Mucosa of descending colon (tissue), 3 donors: ENCODE results near the gene GJC1. TPM values are rescaled to one million over a fixed set of nuclear protein-coding genes. Genes with fewer than 3 reads are reported as not detected.

Experiments used
- ATAC-seq: fragments of 200-7000 bp; cut with Tn5 transposase; one replicate; pipeline ENCODE4 v1.9.1; 2020; ENCODE audit warnings: mild to moderate bottlenecking, moderate library complexity
- DNase-seq, 3 donors: peaks; one replicate each; pipeline ENCODE4 v3.0.0-alpha.2; 2020
- H3K36me3 ChIP-seq: fragments of 200-600 bp; one replicate; pipeline ENCODE4 v1.8.0; 2021; ENCODE audit warnings: low read depth, mild to moderate bottlenecking
- H3K4me1 ChIP-seq: fragments of 200-600 bp; one replicate; pipeline ENCODE4 v1.8.0; 2021; ENCODE audit warnings: low read depth, mild to moderate bottlenecking
- H3K4me3 ChIP-seq: fragments of 200-600 bp; one replicate; pipeline ENCODE4 v1.8.0; 2021; ENCODE audit warnings: mild to moderate bottlenecking
- H3K9me3 ChIP-seq: fragments of 200-600 bp; one replicate; pipeline ENCODE4 v1.8.0; 2021; ENCODE audit warnings: mild to moderate bottlenecking
- intact Hi-C, 2 donors: fragments of 100-400 bp; cut with DNase I in 1 of 2; cut with micrococcal nuclease in 1 of 2; formaldehyde crosslinking; loops; one replicate each; pipeline versions ENCODE4 v1.11.0 to v1.11.1; 2022; cut with DNase I, micrococcal nuclease
- total RNA-seq, 3 donors: library from RNA; stranded (reverse); fragmentation: NEBNext Ultra II Directional in 2 of 3; extraction: Animal tissue kit (Norgen Biotek cat#: 25700) in 2 of 3; gene quantifications; one replicate each; pipeline versions ENCODE4 v1.2.1 to v1.2.4, GENCODE V29; 2021 to 2023
- TF ChIP-seq, protein P1 (sequence below): fragments of 200-600 bp; IDR thresholded peaks from one replicate; pipeline ENCODE4 v1.8.0; 2022; ENCODE audit warnings: antibody characterized with exemption, mild to moderate bottlenecking
- donor health status: DM: no; HTN: no; CAD: no; lungs with moderate emphysema.
- donor health status: DM: no; HTN: no; CAD: no.
- donor health status: DM: no; HTN: yes; CAD: no.

Gene GJC1
- total RNA-seq, 3 donors from 2014 or later: 2.2 to 140 (median 5.7) TPM

DNA sequence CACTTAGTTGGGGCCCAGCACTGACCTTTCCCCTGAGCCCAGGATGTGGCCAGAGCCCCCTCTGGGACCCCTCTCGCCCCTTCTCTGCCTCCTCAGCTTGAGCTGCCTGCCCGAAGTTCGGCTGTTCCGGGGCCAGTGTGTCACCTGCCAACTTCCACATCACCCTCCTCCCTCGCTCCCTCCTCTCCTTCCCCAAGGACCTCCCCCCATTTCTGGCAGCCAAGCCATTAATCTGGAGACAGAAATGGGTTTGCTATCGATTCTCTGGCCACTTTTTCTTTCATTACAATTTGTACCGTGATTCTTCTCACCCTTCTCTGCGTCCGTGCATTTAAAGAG, 80.1 kb downstream of the GJC1 start:
- no peaks in the 10 kb centered on the region for H3K4me1 ChIP-seq
- ATAC-seq (no peak), DNase-seq (no peak)
- H3K36me3 ChIP-seq: no peaks in the 10 kb centered on the region
- TF ChIP-seq, protein P1, sequence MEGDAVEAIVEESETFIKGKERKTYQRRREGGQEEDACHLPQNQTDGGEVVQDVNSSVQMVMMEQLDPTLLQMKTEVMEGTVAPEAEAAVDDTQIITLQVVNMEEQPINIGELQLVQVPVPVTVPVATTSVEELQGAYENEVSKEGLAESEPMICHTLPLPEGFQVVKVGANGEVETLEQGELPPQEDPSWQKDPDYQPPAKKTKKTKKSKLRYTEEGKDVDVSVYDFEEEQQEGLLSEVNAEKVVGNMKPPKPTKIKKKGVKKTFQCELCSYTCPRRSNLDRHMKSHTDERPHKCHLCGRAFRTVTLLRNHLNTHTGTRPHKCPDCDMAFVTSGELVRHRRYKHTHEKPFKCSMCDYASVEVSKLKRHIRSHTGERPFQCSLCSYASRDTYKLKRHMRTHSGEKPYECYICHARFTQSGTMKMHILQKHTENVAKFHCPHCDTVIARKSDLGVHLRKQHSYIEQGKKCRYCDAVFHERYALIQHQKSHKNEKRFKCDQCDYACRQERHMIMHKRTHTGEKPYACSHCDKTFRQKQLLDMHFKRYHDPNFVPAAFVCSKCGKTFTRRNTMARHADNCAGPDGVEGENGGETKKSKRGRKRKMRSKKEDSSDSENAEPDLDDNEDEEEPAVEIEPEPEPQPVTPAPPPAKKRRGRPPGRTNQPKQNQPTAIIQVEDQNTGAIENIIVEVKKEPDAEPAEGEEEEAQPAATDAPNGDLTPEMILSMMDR: no peak
- intact Hi-C loops: no loop called here
- H3K9me3 ChIP-seq: no peaks in the 10 kb centered on the region
- no peak overlapping the region for H3K4me3 ChIP-seq

DNA sequence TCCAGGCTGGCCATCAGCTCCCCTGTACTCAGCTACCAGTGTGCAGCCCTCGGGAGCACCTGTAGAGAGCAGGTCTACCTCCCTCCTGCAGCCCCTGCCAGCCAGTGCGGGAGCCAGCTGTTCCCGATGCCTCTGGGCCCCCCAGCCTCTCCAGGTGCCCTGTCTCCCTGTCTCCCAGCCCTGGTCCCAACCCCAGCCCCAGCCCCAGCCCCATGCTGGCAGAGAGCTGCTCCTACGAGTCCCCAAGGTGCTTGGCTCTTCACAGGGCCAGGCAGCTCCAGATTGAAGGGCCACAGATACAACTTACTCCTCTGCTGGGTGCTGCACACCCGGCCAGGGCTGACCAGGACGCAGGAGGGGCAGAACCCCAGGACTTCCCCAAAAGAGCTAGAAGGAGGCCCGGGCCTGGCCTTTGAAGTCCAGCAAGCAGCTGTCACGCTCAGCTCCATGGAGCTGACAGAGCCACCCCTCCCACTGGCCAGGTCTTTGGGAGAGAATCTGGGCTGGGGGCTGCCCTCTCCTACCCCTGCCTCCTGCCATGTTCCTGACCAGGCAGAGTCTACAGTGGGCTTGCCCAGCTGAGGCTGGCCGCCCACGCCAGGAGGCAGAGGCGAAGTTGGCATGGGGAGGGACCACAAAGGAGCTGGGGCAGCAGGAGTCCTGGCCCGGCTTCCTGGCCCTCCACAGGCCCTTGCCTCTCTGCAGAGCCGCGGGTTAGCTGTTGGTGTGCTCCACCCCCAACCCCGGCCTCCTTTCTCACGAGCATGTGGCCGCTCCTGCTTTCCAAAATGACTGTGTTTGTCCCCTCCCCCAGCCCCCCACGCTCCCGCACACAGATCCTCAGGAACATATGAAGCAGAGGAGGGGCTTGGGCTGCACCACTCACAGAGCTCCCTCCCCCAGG, 80.8 kb downstream of the GJC1 start:
- TF ChIP-seq, protein P1: no peak
- Histone ChIP-seq H3K36me3 (no peaks in the 10 kb centered on the region), H3K4me1 (no peaks in the 10 kb centered on the region), H3K4me3 (no peak overlapping the region), H3K9me3 (no peaks in the 10 kb centered on the region)
- intact Hi-C loops: no loop called here
- no peak for DNase-seq
- ATAC-seq: no peak

Other genes with a start within 250 kb of the GJC1 start
- under 1 TPM in 1 of 3 donors, not detected in 2; 0.16 TPM for gene MEIOC, start 173.8 kb downstream of the GJC1 start, total RNA-seq
- 10 to 100 TPM; 14.3 to 19.1 (median 18.7) TPM for gene CCDC43, start 140.5 kb downstream of the GJC1 start, total RNA-seq
- gene DBF4B, start 121.6 kb downstream of the GJC1 start, total RNA-seq: 10 to 100 TPM in 1 of 3 donors, 1 to 10 TPM in 2; 4.9 to 10.2 (median 7.2) TPM
- gene ADAM11, start 71.3 kb downstream of the GJC1 start, total RNA-seq: 1 to 10 TPM in 1 of 3 donors, under 1 TPM in 1, not detected in 1; 0.17 to 4.7 TPM
- 1 to 10 TPM in 1 of 3 donors, not detected in 2; 1.6 TPM for gene HIGD1B, start 17.6 kb upstream of the GJC1 start, total RNA-seq
- 10 to 100 TPM; 66.3 to 88.1 (median 82.0) TPM for gene EFTUD2, start 69.2 kb upstream of the GJC1 start, total RNA-seq
- under 1 TPM in 2 of 3 donors, not detected in 1; 0.23 to 0.47 TPM for gene GFAP, start 85.2 kb upstream of the GJC1 start, total RNA-seq
- 10 to 100 TPM in 1 of 3 donors, 1 to 10 TPM in 2; 2.2 to 10.3 (median 4.6) TPM for gene KIF18B, start 117.5 kb upstream of the GJC1 start, total RNA-seq
- gene C1QL1, start 138.0 kb upstream of the GJC1 start, total RNA-seq: 1 to 10 TPM in 1 of 3 donors, under 1 TPM in 2; 0.29 to 6.5 (median 0.60) TPM
- gene DCAKD, start 221.3 kb upstream of the GJC1 start, total RNA-seq: 10 to 100 TPM; 21.6 to 29.0 (median 24.8) TPM
- gene NMT1, start 231.0 kb upstream of the GJC1 start, total RNA-seq: 10 to 100 TPM; 47.0 to 94.0 (median 76.1) TPM